Activated CD8-positive, alpha-beta memory T cell treated with anti-CD3 and anti-CD28 coated beads, Interleukin-2, amount 50 U/mL, for 48 hours (primary cell): Measurements from ENCODE around the gene TCF4.

Experiments
- DNase-seq: peaks from one replicate; pipeline ENCODE4 v3.0.0-alpha.2; 2020

TCF4 gene

GRCh38 chr18:55501982-55502710 lies 85.8 kb downstream of the TCF4 start:
- DNase-seq: no peak

DNA sequence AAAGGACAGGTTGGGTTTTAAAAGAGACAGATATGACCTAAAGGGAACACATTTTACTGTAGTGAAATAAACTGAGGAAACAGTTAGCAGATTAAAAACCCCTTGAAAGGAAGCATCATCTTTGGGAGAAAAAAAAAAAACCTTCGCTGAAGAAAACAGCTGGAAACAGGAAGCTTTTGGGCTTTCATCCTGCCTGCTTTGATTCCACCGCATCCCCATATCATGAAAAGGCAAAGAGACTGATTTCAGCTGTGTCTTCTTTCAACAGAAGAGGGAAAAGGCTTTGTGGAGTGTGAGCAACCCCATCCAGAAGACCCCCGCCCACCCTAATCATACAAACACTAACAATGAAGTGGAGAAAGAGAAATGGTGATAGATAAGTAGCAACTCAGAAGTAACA lies 86.4 kb downstream of the TCF4 start:
- no peak for DNase-seq

DNA sequence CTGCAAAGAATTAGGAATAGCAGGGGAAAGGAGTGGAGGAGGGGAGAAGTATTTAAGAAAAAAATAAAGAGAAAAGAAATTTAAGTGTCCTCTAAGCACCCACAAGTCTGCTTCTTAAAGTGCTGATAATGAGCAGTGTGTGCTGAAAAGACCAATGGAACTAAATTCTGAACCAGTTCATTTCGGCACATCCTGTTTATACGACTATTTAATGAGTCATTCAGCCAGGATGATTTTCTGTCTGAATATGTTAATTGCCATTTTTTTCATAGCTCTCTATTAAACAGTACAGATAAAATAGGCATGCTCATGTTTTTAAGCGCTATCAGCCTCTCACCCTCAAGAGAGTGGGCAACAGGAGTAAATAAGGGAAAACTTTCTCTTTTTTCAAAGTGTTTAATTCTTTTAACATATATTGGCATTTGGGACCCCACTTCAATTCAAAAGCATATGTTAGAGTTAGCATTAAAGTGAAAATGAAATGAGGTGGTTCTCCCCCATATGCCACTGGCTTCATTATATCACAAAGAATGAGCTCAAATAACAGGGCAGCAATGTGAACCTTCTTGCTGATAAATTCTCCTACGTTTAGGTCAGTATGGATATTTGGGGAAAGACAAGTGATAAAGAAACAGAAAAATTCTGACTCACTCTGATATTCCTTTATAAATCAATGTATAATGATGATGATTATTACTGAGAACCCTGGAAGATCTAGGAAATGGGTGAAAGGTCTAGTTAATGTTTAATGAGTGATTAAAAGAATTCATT lies 87.5 kb downstream of the TCF4 start:
- DNase-seq: no peak

GRCh38 chr18:55499526-55499925 lies 88.5 kb downstream of the TCF4 start:
- no peak for DNase-seq

GRCh38 chr18:55497825-55498403 lies 90.1 kb downstream of the TCF4 start:
- DNase-seq: no peak

DNA sequence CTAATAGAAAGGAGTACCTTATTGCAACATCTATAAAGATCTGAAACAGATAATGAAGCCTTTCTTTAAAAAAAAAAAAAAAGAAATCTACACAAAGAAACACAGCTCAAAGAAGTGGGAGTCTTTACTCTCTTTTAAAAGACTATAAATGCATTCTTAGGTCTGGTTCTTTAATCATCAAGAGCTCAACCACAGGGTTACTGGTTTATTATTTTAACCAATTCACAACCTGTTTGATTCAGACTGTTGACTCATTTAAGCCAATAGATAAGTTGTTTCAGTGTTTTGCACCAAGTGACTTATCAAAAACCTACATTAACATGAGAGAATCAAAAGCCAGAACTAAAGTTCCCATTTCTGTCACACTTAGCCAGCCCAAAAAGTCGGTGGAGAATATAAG lies 93.1 kb downstream of the TCF4 start:
- DNase-seq: no peak

DNA sequence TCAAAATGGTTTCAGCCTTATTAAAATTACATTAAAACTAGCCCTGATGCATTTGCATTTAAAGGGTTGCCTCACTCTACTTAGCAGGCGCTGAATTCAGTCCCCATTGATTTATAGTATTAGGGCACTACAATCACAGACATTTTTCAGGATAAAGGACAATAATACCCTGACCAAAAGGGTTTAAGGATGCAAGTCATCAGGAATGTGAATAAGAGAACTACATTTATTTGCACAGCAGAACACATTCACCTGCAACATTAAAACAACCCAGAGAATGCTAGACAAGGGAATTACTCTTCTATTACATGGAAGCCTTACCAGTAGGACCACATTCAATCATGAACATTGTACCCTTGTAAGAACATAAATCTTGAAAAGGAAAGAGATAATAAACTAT lies 93.6 kb downstream of the TCF4 start:
- DNase-seq: no peak

GRCh38 chr18:55491616-55492015 lies 96.4 kb downstream of the TCF4 start:
- DNase-seq: no peak

DNA sequence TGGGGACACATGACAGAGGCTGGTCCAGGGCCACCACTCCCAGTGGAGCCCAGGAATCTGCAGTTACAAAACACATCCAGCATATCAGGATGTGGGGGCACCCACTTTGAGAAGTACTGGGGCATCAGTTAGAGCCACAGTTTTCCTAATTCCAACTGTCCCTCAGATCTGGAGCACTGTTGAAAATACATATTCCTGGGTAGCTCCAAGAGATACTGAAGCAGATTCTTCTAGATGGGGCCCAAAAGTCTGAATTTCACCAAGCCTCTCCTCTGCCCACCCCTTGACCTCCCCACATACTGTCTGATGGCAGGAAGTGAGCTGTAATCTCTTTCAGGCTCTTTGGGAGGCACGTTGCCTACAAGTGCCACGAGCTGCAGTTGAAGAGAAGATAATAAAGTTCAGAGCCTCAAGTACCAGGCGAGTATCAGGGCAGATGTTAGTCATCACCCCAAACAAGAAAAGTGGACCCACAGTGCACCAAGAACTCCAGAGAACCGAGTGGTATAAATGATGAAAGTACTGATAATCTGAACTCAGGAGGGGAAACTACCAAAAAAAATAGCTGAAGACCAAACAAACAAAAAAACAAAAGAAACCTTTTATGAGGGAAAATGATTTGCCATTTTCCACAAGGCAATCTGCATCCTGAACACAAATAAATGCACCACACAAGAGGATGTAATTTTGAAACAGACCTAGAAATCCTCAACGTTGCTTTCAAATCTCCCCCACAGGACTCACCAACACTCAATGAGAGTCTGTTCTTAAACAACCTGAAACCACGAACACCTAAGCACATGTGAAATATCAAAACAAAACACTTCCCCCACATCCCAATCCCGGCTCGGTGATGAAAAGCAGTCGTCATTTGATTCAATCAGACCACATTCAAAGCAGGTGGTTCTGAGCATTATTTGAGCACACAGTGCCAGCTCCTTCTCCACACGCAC lies 98.7 kb downstream of the TCF4 start:
- no peak for DNase-seq

DNA sequence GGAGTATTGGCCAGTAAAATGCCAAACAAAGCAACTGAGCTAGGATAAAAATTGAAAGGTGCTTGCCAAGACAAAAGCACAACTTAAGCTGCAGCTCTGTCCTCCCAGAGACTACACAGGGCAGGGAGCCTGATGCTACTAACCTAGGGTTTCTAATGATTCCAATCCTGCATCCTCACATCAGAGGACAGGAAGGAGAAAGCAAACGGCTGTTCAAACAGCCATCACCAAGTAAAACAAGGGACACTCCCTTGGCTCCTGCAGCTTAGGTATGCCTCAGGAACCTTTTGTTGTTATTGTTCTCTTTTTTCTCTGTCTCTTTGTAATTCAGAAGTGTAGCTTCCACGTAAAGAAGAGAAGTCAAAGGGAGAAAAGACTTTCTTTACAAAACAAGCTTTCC lies 99.5 kb downstream of the TCF4 start:
- DNase-seq: no peak

- no peak for DNase-seq
Measured at GRCh38 chr18:55487997-55488396, 100.0 kb downstream of the TCF4 start.

GRCh38 chr18:55486936-55487335 lies 101.1 kb downstream of the TCF4 start:
- DNase-seq: no peak

DNA sequence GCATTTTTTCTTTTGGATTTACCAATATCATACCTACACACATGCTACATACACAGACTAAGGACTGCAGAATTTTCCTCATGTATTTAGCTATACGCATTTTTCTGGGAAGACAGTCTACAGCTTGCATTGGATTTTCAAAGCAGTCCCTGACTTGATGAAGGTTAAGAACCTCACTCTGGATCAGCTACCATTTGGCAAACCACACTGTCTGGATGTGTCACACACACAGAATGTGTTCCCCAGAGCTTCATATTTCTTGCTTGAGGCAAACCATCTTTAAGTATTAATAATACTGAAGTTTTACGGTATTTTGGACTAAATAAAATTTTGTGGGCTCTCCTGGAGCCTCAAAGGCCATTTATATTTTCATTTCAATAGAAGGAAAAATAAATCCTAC lies 102.3 kb downstream of the TCF4 start:
- no peak for DNase-seq

GRCh38 chr18:55484773-55485172 lies 103.2 kb downstream of the TCF4 start:
- no peak for DNase-seq

GRCh38 chr18:55483266-55483871 lies 104.6 kb downstream of the TCF4 start:
- DNase-seq: no peak

GRCh38 chr18:55479656-55480420 lies 108.2 kb downstream of the TCF4 start:
- no peak for DNase-seq

DNA sequence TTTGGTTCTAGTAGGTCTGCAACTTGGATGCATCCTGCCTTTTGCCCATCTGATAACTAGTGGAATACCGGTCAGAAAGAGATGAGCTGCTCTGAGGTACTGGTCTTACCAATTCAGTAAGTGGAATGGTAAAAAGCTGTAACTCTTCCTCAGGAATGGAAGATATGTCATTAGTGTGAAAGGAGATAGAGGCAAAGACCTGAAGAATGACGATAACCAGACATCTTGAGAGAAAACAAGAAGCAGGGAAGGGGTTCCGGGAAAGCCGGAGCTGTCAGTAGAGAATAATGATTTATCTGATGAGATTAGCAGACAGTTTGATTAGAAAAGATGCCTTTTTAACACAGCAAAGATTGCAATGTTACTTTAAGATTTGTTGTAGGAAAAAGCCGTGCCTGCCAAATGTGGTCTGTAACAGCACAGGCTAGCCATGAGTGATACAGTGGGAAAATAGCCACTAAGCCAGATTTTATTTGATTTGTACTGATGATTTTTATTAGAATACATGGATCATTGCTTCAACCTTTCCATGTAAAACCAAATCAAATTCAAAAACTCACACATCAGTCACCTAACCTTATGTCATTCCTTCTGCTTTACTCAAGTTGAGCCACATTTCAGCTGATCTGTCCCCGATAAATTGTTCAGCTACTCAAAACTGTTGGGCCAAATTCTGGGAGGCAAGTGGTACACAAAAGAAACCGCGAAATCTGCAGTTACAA lies 110.0 kb downstream of the TCF4 start:
- no peak for DNase-seq

DNA sequence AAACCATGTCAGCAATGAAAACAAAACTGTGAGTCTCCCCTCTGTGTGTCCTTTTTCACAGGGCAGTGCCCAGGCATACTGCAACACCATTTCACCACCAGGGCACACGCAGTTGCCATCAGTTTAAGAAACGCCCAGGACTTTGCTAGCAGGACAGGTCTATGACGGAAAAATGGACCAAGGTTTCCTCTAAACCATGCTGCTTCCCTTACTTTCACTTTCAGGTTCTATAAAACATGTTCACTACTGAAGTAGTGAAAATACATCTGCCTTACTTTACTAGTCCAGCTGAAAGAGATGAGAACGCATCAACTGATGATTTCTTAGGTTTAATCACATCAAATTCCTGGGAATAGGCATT lies 110.5 kb downstream of the TCF4 start:
- no peak for DNase-seq

DNA sequence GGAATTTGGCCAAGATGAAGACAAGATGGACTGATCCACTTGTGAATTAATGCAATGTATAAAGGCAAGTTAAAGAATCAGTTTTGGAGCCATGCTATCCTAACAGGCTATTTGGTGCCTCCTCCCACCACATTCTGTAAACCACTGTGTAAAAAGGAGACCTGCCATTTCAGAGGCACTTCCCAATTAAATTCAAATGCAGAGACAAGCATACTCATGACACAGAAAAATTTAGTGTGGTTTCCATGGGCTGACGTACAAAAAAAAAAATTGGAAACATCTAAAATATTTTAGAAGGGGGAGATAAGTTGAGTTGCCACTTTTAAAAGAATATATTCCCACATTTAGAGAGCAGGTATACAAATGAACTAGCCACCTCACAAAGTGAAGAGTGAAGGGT lies 112.1 kb downstream of the TCF4 start:
- no peak for DNase-seq

DNA sequence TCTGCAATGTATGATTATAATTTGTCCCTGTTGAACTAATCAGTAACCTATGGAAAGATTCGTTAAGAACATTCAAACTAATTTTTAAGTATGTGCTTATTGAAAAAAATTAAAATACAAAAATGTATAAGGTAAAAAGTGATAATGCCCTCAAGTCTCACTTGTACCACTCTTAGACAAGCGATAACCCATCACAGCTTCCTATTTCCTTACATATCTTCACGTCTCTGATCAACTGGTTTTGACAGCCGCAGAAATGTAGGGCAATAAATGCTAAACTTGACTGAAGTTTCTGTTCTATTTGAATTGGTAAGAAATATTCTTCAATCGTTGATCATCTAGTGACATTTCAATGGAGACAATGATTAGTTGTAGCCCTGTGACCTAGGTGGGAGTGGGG lies 112.5 kb downstream of the TCF4 start:
- no peak for DNase-seq

GRCh38 chr18:55473560-55473959 lies 114.4 kb downstream of the TCF4 start:
- no peak for DNase-seq
